ENCODE data around the gene MRPL34. TPM values are rescaled to one million over a fixed set of nuclear protein-coding genes. Genes with fewer than 3 reads are reported as not detected.

Gene MRPL34
- total RNA-seq, 4 donors from 2014 or later: 42.7 to 89.5 (median 73.1) TPM

DNA sequence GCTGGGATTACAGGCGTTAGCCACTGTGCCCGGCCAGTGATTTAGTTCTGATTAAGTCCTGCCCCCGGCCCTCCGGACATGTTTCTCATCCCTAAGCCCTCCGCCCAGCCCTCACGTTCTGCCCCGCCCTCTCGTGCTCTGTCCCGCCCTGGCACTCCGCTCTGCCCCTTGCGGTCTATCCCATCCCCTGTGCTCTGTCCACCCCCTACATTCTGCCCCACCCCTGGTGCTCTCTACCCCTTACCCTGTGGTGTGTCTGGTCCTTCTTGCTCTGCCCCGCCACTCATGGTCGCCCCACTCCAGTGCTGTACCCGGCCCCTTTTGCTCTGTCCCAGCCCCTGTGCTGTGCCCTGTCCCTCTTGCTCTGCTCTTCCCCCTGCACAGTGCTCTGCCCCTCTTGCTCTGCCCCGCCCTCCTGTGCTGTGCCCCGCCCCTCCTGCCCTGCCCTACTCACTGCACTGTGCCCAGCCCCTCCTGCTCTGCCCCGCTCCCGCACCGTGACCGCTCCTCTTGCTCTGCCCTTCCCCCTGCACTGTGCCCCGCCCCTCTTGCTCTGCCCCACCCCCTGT is 34.7 kb downstream of the MRPL34 start:
- Histone ChIP-seq H3K27ac (no peak overlapping the region), H3K4me1 (peaks cover 32% of the 10 kb centered on the region), H3K27me3 (no peaks in the 10 kb centered on the region), H3K36me3 (peaks cover 12% of the 10 kb centered on the region), H3K4me3 (no peak overlapping the region), H3K9me3 (no peaks in the 10 kb centered on the region)
- peak in 1 of 2 donors; percentile 67 for DNase-seq (ENCODE audit: low spot score in 2 of 2)
- 56% methylated on average over 21 of the region's 21 CpGs for WGBS
- TF ChIP-seq POLR2AphosphoS5 (IDR thresholded peaks at IDR 0.05) (no peak), EP300 (IDR thresholded peaks at IDR 0.05) (no peak), POLR2A (IDR thresholded peaks at IDR 0.05) (no peak)
- TF ChIP-seq, protein P1, sequence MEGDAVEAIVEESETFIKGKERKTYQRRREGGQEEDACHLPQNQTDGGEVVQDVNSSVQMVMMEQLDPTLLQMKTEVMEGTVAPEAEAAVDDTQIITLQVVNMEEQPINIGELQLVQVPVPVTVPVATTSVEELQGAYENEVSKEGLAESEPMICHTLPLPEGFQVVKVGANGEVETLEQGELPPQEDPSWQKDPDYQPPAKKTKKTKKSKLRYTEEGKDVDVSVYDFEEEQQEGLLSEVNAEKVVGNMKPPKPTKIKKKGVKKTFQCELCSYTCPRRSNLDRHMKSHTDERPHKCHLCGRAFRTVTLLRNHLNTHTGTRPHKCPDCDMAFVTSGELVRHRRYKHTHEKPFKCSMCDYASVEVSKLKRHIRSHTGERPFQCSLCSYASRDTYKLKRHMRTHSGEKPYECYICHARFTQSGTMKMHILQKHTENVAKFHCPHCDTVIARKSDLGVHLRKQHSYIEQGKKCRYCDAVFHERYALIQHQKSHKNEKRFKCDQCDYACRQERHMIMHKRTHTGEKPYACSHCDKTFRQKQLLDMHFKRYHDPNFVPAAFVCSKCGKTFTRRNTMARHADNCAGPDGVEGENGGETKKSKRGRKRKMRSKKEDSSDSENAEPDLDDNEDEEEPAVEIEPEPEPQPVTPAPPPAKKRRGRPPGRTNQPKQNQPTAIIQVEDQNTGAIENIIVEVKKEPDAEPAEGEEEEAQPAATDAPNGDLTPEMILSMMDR (IDR thresholded peaks at IDR 0.05): no peak

DNA sequence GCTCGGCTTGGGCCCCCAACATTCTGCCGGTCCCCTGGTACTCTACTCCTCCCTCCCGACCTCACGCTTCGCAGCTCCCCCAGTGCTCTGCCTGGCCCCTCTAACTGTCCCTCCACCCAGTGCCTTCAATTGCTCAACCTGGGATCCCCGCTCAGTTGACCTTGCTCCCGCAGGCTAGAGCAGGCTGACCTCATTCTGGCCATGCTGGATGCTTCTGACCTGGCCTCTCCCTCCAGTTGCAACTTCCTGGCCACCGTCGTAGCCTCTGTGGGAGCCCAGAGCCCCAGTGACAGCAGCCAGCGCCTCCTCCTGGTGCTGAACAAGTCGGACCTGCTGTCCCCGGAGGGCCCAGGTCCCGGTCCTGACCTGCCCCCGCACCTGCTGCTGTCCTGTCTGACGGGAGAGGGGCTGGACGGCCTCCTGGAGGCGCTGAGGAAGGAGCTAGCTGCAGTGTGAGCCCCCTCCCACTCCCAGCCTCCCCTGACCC is 35.2 kb downstream of the MRPL34 start:
- no peak overlapping the region for H3K27ac ChIP-seq
- no peak overlapping the region for H3K4me3 ChIP-seq
- no peak for DNase-seq (ENCODE audit: low spot score in 2 of 2)
- WGBS: 69% methylated on average over 16 of the region's 17 CpGs
- H3K27me3 ChIP-seq: no peaks in the 10 kb centered on the region
- H3K36me3 ChIP-seq: peaks cover 12% of the 10 kb centered on the region
- peaks cover 27% of the 10 kb centered on the region for H3K4me1 ChIP-seq
- H3K9me3 ChIP-seq: no peaks in the 10 kb centered on the region
- TF ChIP-seq, protein P1 (IDR thresholded peaks at IDR 0.05): no peak
- no peak for TF ChIP-seq POLR2A (IDR thresholded peaks at IDR 0.05)
- no peak for TF ChIP-seq POLR2AphosphoS5 (IDR thresholded peaks at IDR 0.05)
- no peak for TF ChIP-seq EP300 (IDR thresholded peaks at IDR 0.05)

DNA sequence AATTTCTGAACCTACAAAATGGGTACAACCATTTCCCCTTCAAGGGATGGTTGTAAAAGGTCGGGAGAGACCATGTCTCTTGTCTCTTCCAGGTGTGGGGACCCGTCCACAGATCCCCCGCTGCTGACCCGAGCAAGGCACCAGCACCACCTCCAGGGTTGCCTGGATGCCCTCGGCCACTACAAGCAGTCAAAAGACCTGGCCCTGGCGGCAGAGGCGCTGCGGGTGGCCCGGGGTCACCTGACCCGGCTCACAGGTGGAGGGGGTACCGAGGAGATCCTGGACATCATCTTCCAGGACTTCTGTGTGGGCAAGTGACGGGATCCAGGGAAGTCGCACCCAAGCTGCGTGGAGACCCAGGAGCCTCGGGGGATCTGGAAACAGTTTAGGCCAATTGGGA is 35.7 kb downstream of the MRPL34 start:
- Histone ChIP-seq H3K4me1 (peaks cover 27% of the 10 kb centered on the region), H3K27ac (no peak overlapping the region), H3K36me3 (peaks cover 12% of the 10 kb centered on the region), H3K27me3 (no peaks in the 10 kb centered on the region), H3K9me3 (no peaks in the 10 kb centered on the region), H3K4me3 (no peak overlapping the region)
- 94% methylated on average over 7 of the region's 15 CpGs for WGBS
- TF ChIP-seq, protein P1 (IDR thresholded peaks at IDR 0.05): no peak
- no peak for TF ChIP-seq POLR2AphosphoS5 (IDR thresholded peaks at IDR 0.05)
- no peak for TF ChIP-seq POLR2A (IDR thresholded peaks at IDR 0.05)
- no peak for TF ChIP-seq EP300 (IDR thresholded peaks at IDR 0.05)
- DNase-seq (ENCODE audit: low spot score in 2 of 2): no peak

DNA sequence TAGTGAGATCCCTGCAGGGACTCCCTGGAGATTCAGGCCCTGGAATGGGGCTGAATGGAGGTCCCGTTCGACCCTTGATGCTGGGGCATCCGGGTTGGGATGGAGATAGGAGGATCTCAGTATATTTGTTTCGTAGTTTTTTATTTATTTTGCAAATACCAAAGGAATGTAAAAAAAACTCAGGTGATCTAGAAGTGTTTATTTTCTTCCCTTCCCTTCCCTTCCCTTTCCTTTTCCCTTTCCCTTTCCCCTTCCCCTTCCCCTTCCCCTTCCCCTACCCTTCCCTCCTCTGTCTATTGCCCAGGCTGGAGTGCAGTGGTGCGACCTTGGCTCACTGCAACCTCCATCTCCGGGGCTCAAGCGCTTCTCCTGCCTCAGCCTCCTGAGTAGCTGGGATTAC is 36.2 kb downstream of the MRPL34 start:
- H3K27ac ChIP-seq: no peak overlapping the region
- peaks cover 12% of the 10 kb centered on the region for H3K36me3 ChIP-seq
- DNase-seq (ENCODE audit: low spot score in 2 of 2): no peak
- 79% methylated on average over 7 of the region's 7 CpGs for WGBS
- TF ChIP-seq POLR2AphosphoS5 (IDR thresholded peaks at IDR 0.05): no peak
- TF ChIP-seq POLR2A (IDR thresholded peaks at IDR 0.05): no peak
- TF ChIP-seq, protein P1 (IDR thresholded peaks at IDR 0.05): no peak
- no peak for TF ChIP-seq EP300 (IDR thresholded peaks at IDR 0.05)
- no peaks in the 10 kb centered on the region for H3K27me3 ChIP-seq
- peaks cover 27% of the 10 kb centered on the region for H3K4me1 ChIP-seq
- no peaks in the 10 kb centered on the region for H3K9me3 ChIP-seq
- no peak overlapping the region for H3K4me3 ChIP-seq

DNA sequence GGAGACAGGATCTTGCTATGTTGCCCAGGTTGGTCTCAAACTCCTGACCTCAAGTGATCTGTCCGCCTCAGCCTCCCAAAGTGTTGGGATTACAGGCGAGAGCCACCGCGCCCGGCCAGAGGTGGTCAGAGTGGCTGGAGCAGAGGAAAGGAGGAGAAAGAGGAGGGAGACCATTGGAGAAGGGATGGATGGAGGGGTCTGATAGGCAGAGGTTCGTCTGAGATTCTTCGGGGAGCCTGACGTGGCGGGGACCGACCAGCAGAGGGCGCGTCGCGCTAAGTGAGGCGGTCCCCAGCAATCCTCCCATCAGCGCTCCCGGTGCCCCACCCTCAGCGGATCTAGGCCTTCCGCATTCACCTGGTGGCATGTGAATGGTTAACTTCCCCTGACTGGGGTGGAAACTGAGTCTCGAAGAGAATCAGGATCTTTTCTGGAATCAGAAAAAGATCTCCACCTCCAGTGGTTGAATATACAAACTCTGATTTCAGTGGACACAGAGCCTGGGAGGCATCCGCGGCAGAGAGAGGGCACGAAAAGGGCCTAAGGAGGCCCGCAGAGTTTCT is 40.5 kb downstream of the MRPL34 start:
- DNase-seq (ENCODE audit: low spot score in 2 of 2): peak in 1 of 2 donors; percentile 78
- Histone ChIP-seq H3K9me3 (no peaks in the 10 kb centered on the region), H3K27ac (peak overlapping the region; percentile 72), H3K4me3 (no peak overlapping the region), H3K27me3 (no peaks in the 10 kb centered on the region), H3K36me3 (peaks cover 7% of the 10 kb centered on the region), H3K4me1 (peaks cover 35% of the 10 kb centered on the region)
- no peak for TF ChIP-seq POLR2A (IDR thresholded peaks at IDR 0.05)
- TF ChIP-seq, protein P1 (IDR thresholded peaks at IDR 0.05): peak; percentile 94 to 96
- no peak for TF ChIP-seq POLR2AphosphoS5 (IDR thresholded peaks at IDR 0.05)
- 16% methylated on average over 23 of the region's 24 CpGs for WGBS
